K562 (cell line): ENCODE measurements around the gene NEURL1. TPM values are rescaled to one million over a fixed set of nuclear protein-coding genes. Genes with fewer than 3 reads are reported as not detected.

ENCODE experiments used
- ATAC-seq: fragments of 200-7000 bp; cut with Tn5 transposase; 3 replicates; pipeline ENCODE4 v1.9.1; 2020; ENCODE audit warnings: moderate library complexity
- BruUV-seq: library from RNA; stranded (reverse); fragments of 400-500 nt; replicated peaks from 2 replicates; lab custom pipeline; 2021; lab: Mats Ljungman, UMichigan
- CTCF ChIA-PET: fragments of 300-600 bp; formaldehyde crosslinking; extraction: SDS; loops from one replicate; lab custom pipeline; 2021; ENCODE audit warnings: low intra/inter-chr PET ratio; lab: Yijun Ruan, JAX
- POLR2A ChIA-PET: fragments of 300-600, 350-650 bp; sonication (Branson Sonifier 250); formaldehyde crosslinking; extraction: SDS; loops from one replicate; lab custom pipeline; 2021; ENCODE audit warnings: antibody characterized with exemption, inconsistent platforms; lab: Yijun Ruan, JAX
- DNase-seq, 4 experiments: peaks; one replicate each; pipeline versions ENCODE4 v3.0.0 to v3.0.0-alpha.2; 2011 to 2018; ENCODE audit warnings: low spot score in 3 of 4, mixed read lengths in 3 of 4; ENCODE audit errors: extremely low read depth in 1 of 4
- FAIRE-seq: peaks from 2 replicates; lab custom pipeline; 2011; peaks lifted over from hg19 to GRCh38; lab: Jason Lieb, UNC
- H2AFZ ChIP-seq: 2 replicates; pipeline ENCODE4 v1.6.0; 2011; ENCODE audit warnings: low read depth, low read length, control low read depth, inconsistent platforms
- H3K27ac ChIP-seq: fragments of 200-600 bp; 3 replicates; pipeline ENCODE4 v1.8.0; 2011; ENCODE audit warnings: low read depth, mild to moderate bottlenecking, control low read depth, inconsistent platforms, low read length, moderate library complexity, mixed read lengths; ENCODE audit errors: extremely low read depth
- H3K27me3 ChIP-seq, 2 experiments: fragments of 300-600 bp in 1 of 2; 2 replicates in 1 of 2; 3 replicates in 1 of 2; pipeline versions ENCODE4 v1.6.0 to v1.8.0; 2011; ENCODE audit warnings: inconsistent platforms in 2 of 2, low read length in 2 of 2, mild to moderate bottlenecking in 1 of 2, mixed read lengths in 1 of 2, moderate library complexity in 1 of 2; ENCODE audit not compliant: control insufficient read depth in 2 of 2, insufficient read depth in 2 of 2
- H3K36me3 ChIP-seq: fragments of 300-600 bp; 3 replicates; pipeline ENCODE4 v1.8.0; 2011; ENCODE audit warnings: mild to moderate bottlenecking, low read length, inconsistent platforms; ENCODE audit not compliant: control insufficient read depth, insufficient read depth
- H3K4me1 ChIP-seq, 2 experiments: fragments of 200-600 bp in 1 of 2; replicated peaks in 1 of 2; 2 replicates in 1 of 2; 3 replicates in 1 of 2; pipeline versions ENCODE4 v1.5.1 to v1.8.0; 2011; ENCODE audit warnings: inconsistent platforms in 2 of 2, low read length in 2 of 2, mild to moderate bottlenecking in 1 of 2, mixed read lengths in 1 of 2, moderate library complexity in 1 of 2; ENCODE audit not compliant: control insufficient read depth in 2 of 2, insufficient read depth in 2 of 2
- H3K4me2 ChIP-seq: 2 replicates; pipeline ENCODE4 v1.6.1; 2011; ENCODE audit warnings: low read length, control low read depth, inconsistent platforms, mixed read lengths; ENCODE audit not compliant: insufficient read depth
- H3K4me3 ChIP-seq: fragments of 200-600 bp; sonication (generic), shearing (Covaris generic); 2 replicates; pipeline ENCODE4 v1.5.1; 2016; ENCODE audit warnings: control low read depth, inconsistent platforms
- H3K79me2 ChIP-seq: fragments of 200-600 bp; 3 replicates; pipeline ENCODE4 v1.8.0; 2011; ENCODE audit warnings: low read length, inconsistent platforms; ENCODE audit not compliant: control insufficient read depth, insufficient read depth
- H3K9ac ChIP-seq, 2 experiments: 2 replicates each; pipeline versions ENCODE4 v1.6.0 to v1.6.1; 2011; ENCODE audit warnings: low read depth in 2 of 2, low read length in 2 of 2, control low read depth in 1 of 2, inconsistent platforms in 1 of 2, mild to moderate bottlenecking in 1 of 2, mixed read lengths in 1 of 2; ENCODE audit not compliant: insufficient read depth in 1 of 2
- H3K9me1 ChIP-seq: one replicate; pipeline ENCODE4 v1.6.0; 2011; ENCODE audit warnings: inconsistent platforms, mild to moderate bottlenecking, low read length, moderate library complexity; ENCODE audit not compliant: control insufficient read depth, insufficient read depth
- H3K9me3 ChIP-seq: replicated peaks from 2 replicates; pipeline ENCODE4 v1.5.1; 2011; ENCODE audit warnings: low read depth, low read length, inconsistent platforms; ENCODE audit not compliant: control insufficient read depth, insufficient read depth
- H4K20me1 ChIP-seq: replicated peaks from 2 replicates; pipeline ENCODE4 v1.6.1; 2011; ENCODE audit warnings: low read length, inconsistent platforms, mixed read lengths; ENCODE audit not compliant: control insufficient read depth, insufficient read depth
- CTBP1 ChIP-seq: fragments of 450-650 bp; IDR thresholded peaks from 2 replicates; pipeline ENCODE4 v1.6.1; 2016; ENCODE audit warnings: borderline replicate concordance
- ERF ChIP-seq: fragments of 450-650 bp; formaldehyde crosslinking; IDR thresholded peaks from 2 replicates; pipeline ENCODE4 v1.4.0; 2020; ENCODE audit warnings: mild to moderate bottlenecking, mixed read lengths
- GATAD2A ChIP-seq: fragments of 450-650 bp; IDR thresholded peaks from 2 replicates; pipeline ENCODE4 v1.6.1; 2017
- ID3 ChIP-seq, 2 experiments: fragments of 250-450 bp in 1 of 2; fragments of 450-650 bp in 1 of 2; sonication (Bioruptor Pico) in 1 of 2; IDR thresholded peaks; 2 replicates each; pipeline versions ENCODE4 v1.6.1 to v1.8.0; 2016 to 2021; ENCODE audit warnings: mild to moderate bottlenecking in 2 of 2, moderate library complexity in 2 of 2, missing compliant biosample characterization in 1 of 2, missing genetic modification characterization in 1 of 2
- PBX2 ChIP-seq, 2 experiments: IDR thresholded peaks in 1 of 2; conservative IDR thresholded peaks in 1 of 2; 2 replicates each; pipeline ENCODE4 v1.6.1; 2016; ENCODE audit warnings: low read depth in 2 of 2, mild to moderate bottlenecking in 1 of 2, missing compliant biosample characterization in 1 of 2, missing genetic modification characterization in 1 of 2, moderate library complexity in 1 of 2
- PRPF4 ChIP-seq: fragments of 200-400 bp; formaldehyde crosslinking; IDR thresholded peaks from one replicate; pipeline ENCODE4 v1.6.1; 2017; ENCODE audit warnings: low read length, low read depth, mild to moderate bottlenecking; ENCODE audit not compliant: insufficient read depth, poor library complexity, severe bottlenecking
- SMAD3 ChIP-seq: fragments of 450-650 bp; formaldehyde crosslinking; conservative IDR thresholded peaks from 2 replicates; pipeline ENCODE4 v1.4.0; 2020; ENCODE audit warnings: mild to moderate bottlenecking
- SNRNP70 ChIP-seq: fragments of 200-400 bp; formaldehyde crosslinking; optimal IDR thresholded peaks from 2 replicates; pipeline ENCODE3; 2017; ENCODE audit warnings: low read depth, low read length
- STAT5B ChIP-seq: fragments of 250-450 bp; sonication (Bioruptor Pico); IDR thresholded peaks from 2 replicates; pipeline ENCODE4 v1.8.0; 2021; ENCODE audit warnings: mild to moderate bottlenecking, inconsistent platforms
- WGBS: fragments of 100-300 bp; shearing (Covaris generic); methylation state at CpG from one replicate; pipeline ENCODE4 v1.1.6; 2016; ENCODE audit warnings: low coverage, mixed read lengths; ENCODE audit not compliant: insufficient coverage; ENCODE audit errors: missing lambda C conversion rate; 5-methylcytosine and 5-hydroxymethylcytosine counted together
- in situ Hi-C: fragments of 300-500 bp; cut with MboI; formaldehyde crosslinking; loops from 4 replicates; pipeline ENCODE4 v1.15.0; 2018; ENCODE audit warnings: inconsistent platforms, mixed read lengths
- intact Hi-C: fragments of 100-400 bp; cut with micrococcal nuclease; formaldehyde crosslinking; loops from 2 replicates; pipeline ENCODE4 v1.14.2; 2022
- polyA plus RNA-seq, 8 experiments: library from polyadenylated mRNA; depleted of rRNA in 4 of 8; stranded (reverse) in 5 of 8; unstranded in 3 of 8; fragments of >200 nt; fragmentation: Nextera tagmentation in 2 of 8; fragmentation: Illumina TruSeq in 1 of 8; extraction: Ambion mirVana in 2 of 8; extraction: Trizol in 1 of 8; gene quantifications; 2 replicates each; pipeline versions ENCODE4 v1.2.1 to v1.2.3, GENCODE V29; 2011 to 2014; ENCODE audit warnings: inconsistent platforms in 1 of 8, missing spikeins in 1 of 8
- total RNA-seq, 7 experiments: library from RNA; depleted of rRNA in 6 of 7; stranded (reverse); fragments of >200 nt in 6 of 7; fragmentation: Illumina TruSeq in 2 of 7; extraction: Trizol in 2 of 7; gene quantifications; 2 replicates each; pipeline versions ENCODE4 v1.2.1 to v1.2.3, GENCODE V29; 2011 to 2021; ENCODE audit warnings: low replicate concordance in 1 of 7
- TF ChIP-seq, protein P1 (sequence below): sonication (generic); formaldehyde crosslinking; IDR thresholded peaks from 2 replicates; pipeline ENCODE4 v1.8.0; 2022; ENCODE audit warnings: missing genetic modification reagents, mild to moderate bottlenecking, moderate library complexity, borderline replicate concordance
- TF ChIP-seq, protein P2 (sequence below), 2 experiments: fragments of 150-350 bp in 1 of 2; IDR thresholded peaks; 2 replicates each; pipeline ENCODE4 v1.6.1; 2012 to 2016; ENCODE audit warnings: low read depth in 2 of 2, low read length in 2 of 2, mild to moderate bottlenecking in 1 of 2, moderate library complexity in 1 of 2

The NEURL1 gene
- total and polyA plus RNA-seq, 9 of the 15 experiments (the other 6 are each of a cell fraction or from before 2014, with no cell fraction given) = 0.01 to 0.45 (median 0.16) TPM; not detected in 5

DNA sequence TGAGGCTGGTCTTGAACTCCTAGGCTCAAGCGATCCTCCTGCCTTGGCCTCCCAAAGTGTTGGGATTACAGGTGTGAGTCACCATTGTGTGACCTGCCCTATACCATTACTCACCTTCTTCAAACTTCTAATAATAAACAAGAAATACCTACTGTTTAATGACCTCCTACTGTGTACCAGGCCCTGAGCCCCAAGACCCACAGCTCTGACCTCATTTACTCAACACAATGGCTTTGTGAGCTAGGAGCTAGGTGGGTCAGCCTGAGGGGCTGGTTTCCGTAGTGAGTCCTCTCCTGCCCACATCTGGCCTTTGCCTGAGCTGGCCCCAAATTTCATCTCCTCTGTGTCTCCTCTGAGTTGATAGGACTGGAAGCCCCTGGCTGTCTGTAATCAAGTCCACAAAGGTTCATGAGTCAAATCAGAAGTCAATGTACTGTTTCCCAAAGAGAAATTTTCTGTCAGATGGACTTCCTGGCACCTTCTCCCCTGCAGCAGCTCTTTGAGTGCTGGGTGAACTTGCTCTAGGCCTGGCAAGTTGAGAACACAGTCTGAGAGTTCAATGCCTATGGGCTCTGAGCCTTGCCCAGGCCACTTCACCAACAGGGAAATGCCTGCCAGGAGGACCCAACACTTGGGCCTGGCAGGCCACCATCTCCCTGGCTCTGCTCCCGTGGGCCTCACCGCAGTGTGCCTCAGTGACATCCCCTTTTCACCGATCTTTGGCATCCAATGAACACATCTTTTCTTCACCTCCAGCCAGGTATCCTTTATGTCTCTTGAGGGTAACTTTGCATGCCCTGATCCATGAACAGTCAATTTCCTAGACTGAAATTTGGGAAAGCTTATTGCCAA, 24.0 kb downstream of the NEURL1 start (continued):
- TF ChIP-seq CTBP1 (no peak), STAT5B (CRISPR knock-in tag) (no peak)

- Histone ChIP-seq H3K4me3 (no peak overlapping the region), H2AFZ (no peak overlapping the region), H3K4me1 (no peaks in the 10 kb centered on the region), H3K36me3 (no peaks in the 10 kb centered on the region), H3K9me1 (no peaks in the 10 kb centered on the region), H3K27me3 (peaks cover 0 to 14% of the 10 kb centered on the region in 2 experiments; a peak in 2 of 5 replicates), H4K20me1 (no peaks in the 10 kb centered on the region), H3K79me2 (no peaks in the 10 kb centered on the region), H3K9ac (no peak overlapping the region), H3K27ac (no peak overlapping the region), H3K9me3 (no peaks in the 10 kb centered on the region), H3K4me2 (no peak overlapping the region)
- 5% methylated on average over 3 of the region's 4 CpGs for WGBS
- intact Hi-C loops (no loop called here), in situ Hi-C loops (no loop called here)
- no peak for ATAC-seq
- DNase-seq = no peak
- CTCF ChIA-PET = no interaction called here
- no peak for FAIRE-seq
- POLR2A ChIA-PET = no interaction called here
- BruUV-seq = no TSS peak
- TF ChIP-seq SMAD3 (CRISPR knock-in tag) (no peak), PBX2 (CRISPR knock-in tag; IDR thresholded peaks at IDR 0.05; ENCODE audit: low read depth) (no peak), PBX2 (tag; conservative IDR thresholded peaks at IDR 0.05; ENCODE audit: low read depth) (no peak), GATAD2A (no peak), SNRNP70 (no peak), ERF (CRISPR knock-in tag) (no peak), PRPF4 (no peak), ID3 (CRISPR knock-in tag; IDR thresholded peaks at IDR 0.05) (no peak), ID3 (tag; IDR thresholded peaks at IDR 0.05) (no peak)
- TF ChIP-seq, protein P1, sequence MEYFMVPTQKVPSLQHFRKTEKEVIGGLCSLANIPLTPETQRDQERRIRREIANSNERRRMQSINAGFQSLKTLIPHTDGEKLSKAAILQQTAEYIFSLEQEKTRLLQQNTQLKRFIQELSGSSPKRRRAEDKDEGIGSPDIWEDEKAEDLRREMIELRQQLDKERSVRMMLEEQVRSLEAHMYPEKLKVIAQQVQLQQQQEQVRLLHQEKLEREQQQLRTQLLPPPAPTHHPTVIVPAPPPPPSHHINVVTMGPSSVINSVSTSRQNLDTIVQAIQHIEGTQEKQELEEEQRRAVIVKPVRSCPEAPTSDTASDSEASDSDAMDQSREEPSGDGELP (CRISPR knock-in tag) = no peak
- TF ChIP-seq, protein P2, sequence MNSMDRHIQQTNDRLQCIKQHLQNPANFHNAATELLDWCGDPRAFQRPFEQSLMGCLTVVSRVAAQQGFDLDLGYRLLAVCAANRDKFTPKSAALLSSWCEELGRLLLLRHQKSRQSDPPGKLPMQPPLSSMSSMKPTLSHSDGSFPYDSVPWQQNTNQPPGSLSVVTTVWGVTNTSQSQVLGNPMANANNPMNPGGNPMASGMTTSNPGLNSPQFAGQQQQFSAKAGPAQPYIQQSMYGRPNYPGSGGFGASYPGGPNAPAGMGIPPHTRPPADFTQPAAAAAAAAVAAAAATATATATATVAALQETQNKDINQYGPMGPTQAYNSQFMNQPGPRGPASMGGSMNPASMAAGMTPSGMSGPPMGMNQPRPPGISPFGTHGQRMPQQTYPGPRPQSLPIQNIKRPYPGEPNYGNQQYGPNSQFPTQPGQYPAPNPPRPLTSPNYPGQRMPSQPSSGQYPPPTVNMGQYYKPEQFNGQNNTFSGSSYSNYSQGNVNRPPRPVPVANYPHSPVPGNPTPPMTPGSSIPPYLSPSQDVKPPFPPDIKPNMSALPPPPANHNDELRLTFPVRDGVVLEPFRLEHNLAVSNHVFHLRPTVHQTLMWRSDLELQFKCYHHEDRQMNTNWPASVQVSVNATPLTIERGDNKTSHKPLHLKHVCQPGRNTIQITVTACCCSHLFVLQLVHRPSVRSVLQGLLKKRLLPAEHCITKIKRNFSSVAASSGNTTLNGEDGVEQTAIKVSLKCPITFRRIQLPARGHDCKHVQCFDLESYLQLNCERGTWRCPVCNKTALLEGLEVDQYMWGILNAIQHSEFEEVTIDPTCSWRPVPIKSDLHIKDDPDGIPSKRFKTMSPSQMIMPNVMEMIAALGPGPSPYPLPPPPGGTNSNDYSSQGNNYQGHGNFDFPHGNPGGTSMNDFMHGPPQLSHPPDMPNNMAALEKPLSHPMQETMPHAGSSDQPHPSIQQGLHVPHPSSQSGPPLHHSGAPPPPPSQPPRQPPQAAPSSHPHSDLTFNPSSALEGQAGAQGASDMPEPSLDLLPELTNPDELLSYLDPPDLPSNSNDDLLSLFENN (IDR thresholded peaks at IDR 0.05; ENCODE audit: low read depth in 2 of 2, low read length in 2 of 2) = no peak
Measured at GRCh38 chr10:103519798-103520197, 26.3 kb downstream of the NEURL1 start.
